Fibroblast of skin of scalp (primary cell): ENCODE data around the gene TMC6.
"Not testable (repeated sequence)": the region's sequence is repeated elsewhere in the genome, so short reads cannot be mapped to it uniquely, and the experiment has no call there.

ENCODE experiments used
- DNase-seq: peaks from one replicate; pipeline ENCODE4 v3.0.0-alpha.2; 2013

Gene TMC6

GRCh38 chr17:78108726-78109488 lies 19.6 kb downstream of the TMC6 start:
- DNase-seq = no peak

GRCh38 chr17:78107976-78108725 lies 20.4 kb downstream of the TMC6 start:
- DNase-seq = no peak

GRCh38 chr17:78107457-78107856 lies 21.1 kb downstream of the TMC6 start:
- DNase-seq = no peak

GRCh38 chr17:78106211-78106610 lies 22.3 kb downstream of the TMC6 start:
- DNase-seq = no peak

- no peak for DNase-seq
Observed at GRCh38 chr17:78105551-78105950, 23.0 kb downstream of the TMC6 start.

- DNase-seq = no peak
Observed at GRCh38 chr17:78105101-78105500, 23.5 kb downstream of the TMC6 start.

- no peak for DNase-seq
Observed at GRCh38 chr17:78104540-78104941, 24.0 kb downstream of the TMC6 start.

- no peak for DNase-seq
Observed at GRCh38 chr17:78103311-78103710, 25.2 kb downstream of the TMC6 start.

GRCh38 chr17:78101542-78101941 lies 27.0 kb downstream of the TMC6 start:
- DNase-seq = no peak

GRCh38 chr17:78101112-78101511 lies 27.4 kb downstream of the TMC6 start:
- no peak for DNase-seq

GRCh38 chr17:78096093-78096492 lies 32.5 kb downstream of the TMC6 start:
- no peak for DNase-seq

- no peak for DNase-seq
Observed at GRCh38 chr17:78095035-78095434, 33.5 kb downstream of the TMC6 start.

- no peak for DNase-seq
Observed at GRCh38 chr17:78092794-78093324, 35.7 kb downstream of the TMC6 start.

GRCh38 chr17:78089576-78090281 lies 38.8 kb downstream of the TMC6 start:
- DNase-seq = no peak

GRCh38 chr17:78088529-78088928 lies 40.0 kb downstream of the TMC6 start:
- no peak for DNase-seq

GRCh38 chr17:78086740-78087139 lies 41.8 kb downstream of the TMC6 start:
- DNase-seq = no peak

- no peak for DNase-seq
Observed at GRCh38 chr17:78082988-78083387, 45.6 kb downstream of the TMC6 start.

- DNase-seq = not testable (repeated sequence)
Observed at GRCh38 chr17:78082355-78082872, 46.1 kb downstream of the TMC6 start.

- DNase-seq = no peak
Observed at GRCh38 chr17:78081551-78081950, 47.0 kb downstream of the TMC6 start.

GRCh38 chr17:78079253-78079652 lies 49.3 kb downstream of the TMC6 start:
- no peak for DNase-seq

- no peak for DNase-seq
Observed at GRCh38 chr17:78075545-78075944, 53.0 kb downstream of the TMC6 start.

GRCh38 chr17:78075011-78075410 lies 53.5 kb downstream of the TMC6 start:
- DNase-seq = no peak

- no peak for DNase-seq
Observed at GRCh38 chr17:78072961-78073360, 55.6 kb downstream of the TMC6 start.
